ENCODE results near the gene WWTR1.

The WWTR1 gene

DNA sequence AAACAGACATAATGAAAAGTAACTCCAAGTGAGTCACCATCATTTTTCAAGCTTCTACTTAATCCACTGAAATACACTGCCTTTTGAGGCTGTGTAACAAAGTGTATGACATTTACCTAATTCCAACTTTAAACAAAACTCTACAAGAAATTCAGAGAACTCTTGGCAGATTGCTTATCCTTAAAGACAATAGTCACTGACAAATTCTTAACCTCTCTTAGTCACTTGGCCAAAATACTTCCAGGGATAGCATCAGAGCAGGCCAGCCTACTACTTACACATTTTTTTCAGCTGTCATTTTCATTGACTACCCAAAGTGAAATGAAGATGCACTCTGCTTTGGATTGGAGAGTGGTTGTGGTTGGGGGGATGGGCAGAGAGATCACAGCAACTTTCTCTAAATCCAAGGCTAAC, 3.6 kb downstream of the WWTR1 start:
- no peak for DNase-seq (ENCODE audit: low spot score)

DNA sequence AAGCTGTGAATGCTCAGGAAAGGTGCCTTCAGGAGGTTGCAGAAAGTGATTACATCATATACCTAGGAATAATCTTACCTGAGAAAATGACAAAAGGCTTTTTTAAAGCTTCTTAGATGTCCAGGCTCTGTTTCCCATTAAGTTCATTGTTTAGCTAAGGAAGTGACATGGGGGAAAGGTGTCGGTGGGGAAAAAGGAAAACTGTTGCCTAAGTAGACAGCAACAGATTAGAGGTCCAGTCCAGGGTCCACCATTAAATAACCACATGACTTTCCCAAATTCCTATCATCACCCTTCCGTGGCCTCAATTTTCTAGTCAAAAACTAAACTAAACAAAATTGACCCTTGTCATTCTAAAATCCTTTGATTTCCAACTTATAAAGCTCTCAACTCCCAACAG, 4.3 kb downstream of the WWTR1 start:
- no peak for DNase-seq (ENCODE audit: low spot score)

DNA sequence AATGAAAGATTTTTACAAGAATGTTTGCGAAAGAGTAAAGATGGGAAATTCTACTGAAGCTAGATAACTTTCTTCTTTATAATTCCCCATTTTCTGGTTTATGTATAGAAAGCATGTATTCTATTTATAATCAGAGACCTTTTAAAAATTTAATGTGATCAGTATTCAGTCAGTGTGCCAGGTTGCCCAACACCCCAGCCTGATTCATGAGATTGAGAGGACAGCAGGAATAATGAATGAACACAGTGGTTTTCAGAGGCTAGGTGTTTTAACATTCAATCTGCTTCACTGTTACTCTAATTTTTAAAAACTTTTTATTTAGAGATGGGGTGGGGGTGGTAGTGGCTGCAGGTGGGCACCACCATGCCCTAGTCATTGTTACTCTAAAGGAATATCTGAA, 4.7 kb downstream of the WWTR1 start:
- DNase-seq (ENCODE audit: low spot score), result no peak

DNA sequence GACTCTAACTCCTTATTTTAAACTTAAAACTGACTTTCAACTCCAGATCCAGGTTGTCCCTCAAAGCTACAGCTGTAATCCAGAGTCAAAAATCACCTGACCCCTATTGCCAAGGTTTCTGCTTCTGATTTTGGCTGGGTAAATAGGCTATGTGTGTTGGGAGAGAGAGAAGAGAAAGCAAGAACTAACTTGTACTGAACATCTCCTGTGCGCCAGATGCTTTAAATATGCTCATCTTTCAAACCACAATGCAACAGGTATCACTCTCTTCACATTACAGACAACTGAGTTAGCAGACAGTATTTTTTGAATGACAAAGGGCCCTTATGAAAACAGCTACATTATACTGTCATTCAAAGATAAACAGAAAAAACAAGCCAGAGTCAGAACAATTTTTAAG, 7.0 kb downstream of the WWTR1 start:
- no peak for DNase-seq (ENCODE audit: low spot score)

DNA sequence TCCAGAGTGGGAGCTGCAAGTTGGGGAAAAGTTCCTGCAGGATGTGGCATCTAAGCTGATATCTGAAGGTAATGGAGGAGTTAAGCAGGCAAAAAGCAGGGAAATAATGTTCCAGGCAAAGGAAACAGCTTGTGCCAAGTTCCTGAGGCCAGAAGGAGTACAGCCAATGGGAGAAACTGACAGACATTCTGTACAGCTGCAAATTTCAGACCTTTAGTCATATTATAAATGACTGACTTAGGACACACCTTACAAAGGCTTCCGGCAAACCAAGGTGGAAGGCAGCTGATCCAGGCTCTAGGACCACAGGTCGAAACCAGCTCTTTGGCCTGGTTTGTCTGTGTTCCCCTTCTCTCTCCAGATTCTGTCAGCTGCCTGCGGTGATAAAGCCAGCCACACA, 9.3 kb downstream of the WWTR1 start:
- no peak for DNase-seq (ENCODE audit: low spot score)

DNA sequence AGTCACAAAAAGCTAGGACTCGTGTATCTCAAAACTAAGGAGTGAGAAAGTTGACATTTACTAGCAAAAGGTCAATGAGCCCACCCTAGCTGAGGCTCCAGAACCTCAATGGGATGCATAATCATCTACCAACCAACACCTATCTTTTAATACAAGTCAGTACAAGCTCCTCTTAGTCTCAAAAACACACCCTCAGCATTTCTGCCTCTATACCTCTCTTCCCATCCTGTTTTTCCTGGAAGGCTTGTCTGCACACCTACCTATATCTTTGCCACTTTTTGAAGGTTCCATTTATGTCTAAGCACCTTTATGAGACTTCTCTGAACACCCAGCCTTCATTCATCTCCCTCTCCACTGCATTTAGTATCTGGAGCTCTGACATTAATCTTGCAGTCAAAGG, 10.0 kb downstream of the WWTR1 start:
- DNase-seq (ENCODE audit: low spot score), result no peak

DNA sequence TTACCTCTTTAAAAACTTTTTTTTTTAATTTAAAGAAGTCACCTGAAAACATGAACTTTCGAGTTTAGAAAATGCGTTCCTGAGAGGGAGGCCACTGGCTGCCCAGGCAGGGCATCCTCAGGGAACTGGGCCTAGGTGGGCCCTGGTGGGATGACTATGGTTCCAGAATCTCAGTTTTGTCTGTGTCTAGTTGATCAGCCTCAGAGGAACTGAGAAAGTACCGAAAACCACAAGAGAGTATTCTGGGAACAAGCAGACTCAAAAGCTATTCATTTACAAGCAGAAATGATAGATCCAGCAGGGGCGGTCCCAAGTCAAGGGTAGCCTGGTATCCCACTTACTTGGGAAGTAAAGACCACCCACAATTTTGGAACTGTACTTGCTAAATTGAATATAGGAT, 10.5 kb downstream of the WWTR1 start:
- DNase-seq (ENCODE audit: low spot score), result no peak

DNA sequence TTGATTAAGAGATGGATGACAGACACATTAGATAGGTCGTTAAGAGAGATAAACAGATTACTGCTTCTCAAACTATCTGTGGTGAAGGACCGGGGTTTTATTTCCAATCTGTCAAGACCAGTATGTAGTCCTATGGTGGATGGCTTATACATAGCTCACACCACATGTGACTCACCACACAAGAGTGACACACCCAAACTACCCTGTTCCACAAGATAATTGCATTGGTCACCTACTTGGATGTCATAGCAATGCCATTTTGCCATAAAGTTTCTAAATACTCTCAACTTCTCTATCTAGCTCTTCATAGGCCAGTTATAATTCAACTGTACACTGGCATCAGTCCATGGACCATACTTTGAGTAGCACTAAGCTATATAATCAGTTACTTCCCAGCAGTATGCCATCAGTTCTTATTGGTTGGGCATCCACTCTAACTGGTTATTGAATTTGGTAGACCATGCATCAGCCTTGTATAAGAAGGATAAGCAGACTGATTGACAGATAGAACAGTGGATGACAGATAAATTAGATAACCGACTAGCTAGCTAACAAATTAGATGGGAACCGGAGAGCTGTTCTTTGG, 11.6 kb downstream of the WWTR1 start:
- no peak for DNase-seq (ENCODE audit: low spot score)

DNA sequence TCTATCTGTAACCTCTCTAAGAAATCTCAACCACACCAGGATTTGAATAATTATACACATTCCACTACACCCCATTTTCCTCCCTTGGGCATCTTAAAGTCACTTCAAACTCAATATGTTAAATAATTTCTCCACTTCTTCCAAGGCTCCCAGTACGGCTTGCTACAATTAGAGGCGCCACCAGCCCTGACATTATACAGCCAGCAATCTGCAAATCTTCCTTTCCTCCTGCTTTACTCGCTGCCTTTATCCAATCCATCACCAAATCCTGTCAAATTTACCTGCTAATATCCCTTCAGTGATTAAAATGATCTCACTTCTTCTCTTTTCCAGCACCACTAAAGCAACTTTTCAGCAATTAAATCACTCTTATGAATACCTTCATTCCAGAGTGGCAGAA, 13.9 kb downstream of the WWTR1 start:
- DNase-seq (ENCODE audit: low spot score), result no peak

DNA sequence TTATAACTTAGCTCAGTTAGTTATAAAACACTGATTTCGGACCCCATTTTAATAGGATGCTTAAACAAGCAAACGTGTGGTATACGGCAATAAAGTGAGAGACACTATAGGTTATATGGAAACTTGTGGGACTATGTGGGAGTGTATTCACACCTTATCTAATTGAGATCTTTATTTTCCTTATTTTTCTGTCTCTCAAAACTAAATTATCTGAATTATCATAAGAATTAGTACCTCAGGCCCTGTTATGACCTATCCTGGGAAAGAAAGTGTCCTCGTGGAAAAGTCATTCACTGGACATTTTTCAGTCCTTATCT, 14.4 kb downstream of the WWTR1 start:
- DNase-seq (ENCODE audit: low spot score), result no peak

DNA sequence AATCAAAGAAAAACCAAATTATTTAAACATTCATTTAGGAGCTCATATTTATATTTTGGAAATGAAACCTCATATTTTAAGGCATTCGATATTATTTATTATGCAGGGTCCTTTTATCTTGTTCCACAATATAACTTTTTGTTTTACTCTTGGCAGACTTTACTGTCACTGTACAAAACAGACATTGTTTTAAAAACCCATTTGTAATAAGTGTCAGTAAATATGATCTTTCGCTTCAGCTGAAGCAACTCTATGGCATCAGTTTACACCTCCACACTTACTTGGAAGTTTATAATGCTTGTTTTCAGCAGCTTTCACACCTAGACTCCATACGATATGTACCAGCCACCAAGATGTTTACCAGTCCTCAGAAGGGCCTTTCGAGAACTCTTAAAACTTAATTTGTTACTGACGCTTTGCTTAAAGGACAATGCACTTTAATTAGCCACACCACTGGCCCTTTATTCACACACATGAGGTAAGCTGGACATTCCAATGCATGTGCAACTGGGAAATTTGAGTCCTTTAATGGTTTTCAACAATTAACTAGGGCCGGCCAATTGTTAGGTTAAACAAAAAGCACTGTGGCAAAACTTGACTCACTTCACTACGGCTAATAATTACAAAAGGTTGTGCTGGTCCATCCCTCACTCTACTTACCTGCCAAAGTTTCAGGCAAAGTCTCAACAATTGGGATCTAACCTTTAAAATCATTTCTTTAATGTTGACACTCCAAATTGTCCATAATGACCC, 16.7 kb downstream of the WWTR1 start:
- DNase-seq (ENCODE audit: low spot score), result no peak

DNA sequence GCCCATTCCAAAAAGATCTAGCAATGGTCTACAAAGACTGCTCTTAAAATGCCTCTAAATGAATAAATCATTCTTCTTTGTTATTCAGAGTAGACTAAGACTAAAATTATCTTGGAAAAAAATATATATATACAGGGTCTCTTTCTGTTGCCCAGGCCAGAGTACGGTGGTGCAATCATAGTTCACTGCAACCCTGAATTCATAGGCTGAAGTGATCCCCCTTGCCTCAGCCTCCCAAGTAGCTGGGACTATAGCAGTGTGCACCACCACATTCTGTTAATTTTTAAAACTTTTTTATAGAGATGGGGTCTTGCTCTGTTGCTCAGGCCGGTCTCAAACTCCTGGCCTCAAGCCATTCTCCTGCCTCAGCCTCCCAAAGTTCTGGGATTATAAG, 18.7 kb downstream of the WWTR1 start:
- DNase-seq (ENCODE audit: low spot score), result no peak

DNA sequence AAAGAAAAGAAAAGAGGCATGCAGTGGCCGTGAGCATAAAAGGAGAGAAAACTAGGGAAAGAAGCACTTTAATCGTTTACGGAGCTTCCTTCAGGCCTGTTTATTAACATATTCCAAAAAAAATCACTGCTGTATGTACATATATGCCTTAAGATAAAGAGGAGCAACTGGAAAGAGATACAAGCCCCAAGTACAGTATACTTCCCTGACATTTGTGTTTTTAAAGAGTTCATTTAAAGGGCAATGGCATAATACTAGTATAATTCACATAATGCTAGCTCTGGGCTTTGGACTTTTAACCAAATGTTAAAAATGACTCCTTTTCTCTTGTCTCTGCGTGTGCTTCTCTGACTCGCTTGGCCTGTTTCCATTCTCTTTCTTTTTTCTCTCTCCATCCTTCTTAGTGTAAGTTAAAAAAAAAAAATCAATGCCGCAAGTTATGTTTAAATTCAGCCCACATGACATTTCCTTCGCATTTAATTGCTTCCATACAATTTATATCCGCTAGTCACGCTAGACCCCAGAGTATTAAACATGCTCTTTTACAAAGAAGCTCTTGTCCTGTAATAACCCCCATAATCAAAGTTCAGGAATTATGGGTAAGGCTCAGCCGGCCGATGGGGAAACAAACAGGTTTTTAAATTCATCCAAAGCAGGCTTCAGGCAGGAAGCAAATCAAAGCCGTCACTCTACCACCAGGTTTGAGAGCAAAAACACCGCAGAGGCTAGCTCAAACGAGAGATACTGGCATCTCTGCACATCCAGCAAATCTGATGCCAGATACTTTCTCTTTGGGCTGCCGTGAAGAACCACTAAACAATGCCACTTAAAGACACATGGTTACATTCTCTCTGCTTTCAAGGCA, 19.4 kb downstream of the WWTR1 start:
- no peak for DNase-seq (ENCODE audit: low spot score)

DNA sequence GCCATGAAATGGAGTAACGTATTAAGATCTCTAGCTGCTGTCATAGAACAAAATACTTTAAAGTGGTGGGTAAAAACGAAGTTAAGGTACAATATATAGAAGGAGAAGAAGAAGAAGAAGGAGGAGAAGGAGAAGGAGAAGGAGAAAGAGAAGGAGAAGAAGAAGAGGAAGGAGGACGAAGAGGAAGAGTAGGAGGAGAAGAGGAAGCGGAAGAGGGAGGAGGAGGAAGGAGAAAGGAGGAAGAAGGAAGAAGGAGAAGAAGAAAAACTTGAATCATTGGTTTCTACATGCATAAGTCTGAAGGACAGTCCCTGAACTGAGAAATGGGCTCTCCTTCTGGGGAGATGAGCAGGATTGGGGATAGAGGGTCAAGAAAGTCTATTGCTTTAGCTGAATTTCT, 22.4 kb downstream of the WWTR1 start:
- no peak for DNase-seq (ENCODE audit: low spot score)

DNA sequence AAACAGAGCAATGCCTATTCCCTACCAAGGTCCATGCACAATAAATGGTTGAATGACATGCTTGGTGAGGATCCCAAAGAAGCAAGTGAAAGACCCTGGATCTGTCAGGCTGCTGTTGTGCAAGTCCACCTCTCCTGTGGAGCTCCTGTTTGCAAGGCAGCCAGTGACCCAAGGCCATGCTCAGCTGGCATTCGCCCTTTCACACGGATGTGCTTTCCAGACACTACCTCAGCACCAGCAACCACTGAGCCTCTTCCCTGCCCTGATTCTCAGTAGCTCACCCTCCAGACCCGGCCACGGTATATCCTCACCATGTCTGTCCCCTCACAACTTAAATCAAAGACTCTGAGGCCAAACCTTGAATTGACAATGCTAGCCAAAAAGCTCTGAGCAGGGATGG, 23.3 kb downstream of the WWTR1 start:
- no peak for DNase-seq (ENCODE audit: low spot score)

DNA sequence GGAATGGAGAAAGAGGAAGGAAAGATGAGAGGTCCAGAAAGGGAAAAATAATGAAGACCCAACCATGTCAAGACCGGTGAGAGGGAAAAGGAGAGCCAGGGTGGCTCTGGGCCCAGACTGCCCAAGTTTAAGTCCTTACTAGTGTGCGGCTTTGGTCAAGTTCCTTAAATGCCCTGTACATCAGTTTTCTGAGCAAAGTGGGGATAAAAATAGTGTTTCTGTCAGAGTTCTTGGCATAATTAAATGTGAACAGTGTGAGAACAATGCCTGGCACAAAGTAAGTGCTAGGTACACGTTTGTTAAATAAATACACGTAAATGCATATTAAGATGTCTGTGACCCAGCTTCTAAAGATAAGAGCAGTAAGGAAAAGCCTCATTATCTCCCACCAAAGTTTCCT, 23.8 kb downstream of the WWTR1 start:
- no peak for DNase-seq (ENCODE audit: low spot score)

DNA sequence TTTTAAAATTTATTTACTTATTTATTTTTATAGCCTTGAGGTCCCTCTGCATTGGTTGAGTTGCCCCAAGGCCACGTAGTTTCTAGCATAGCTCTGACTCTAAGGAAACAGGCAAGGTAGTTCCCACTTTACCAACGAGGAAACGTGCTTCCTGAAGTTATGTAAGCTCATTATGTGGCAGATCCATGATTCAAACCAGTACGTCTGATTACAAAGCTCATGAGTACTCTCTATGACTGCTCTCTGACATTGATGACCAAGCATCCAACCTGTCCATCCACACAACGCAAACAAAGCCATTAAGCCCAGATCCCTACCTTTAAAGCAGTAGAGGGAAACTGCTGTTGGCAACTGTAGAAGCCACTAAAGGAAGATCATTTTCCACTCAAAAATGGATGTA, 25.6 kb downstream of the WWTR1 start:
- DNase-seq (ENCODE audit: low spot score), result no peak

DNA sequence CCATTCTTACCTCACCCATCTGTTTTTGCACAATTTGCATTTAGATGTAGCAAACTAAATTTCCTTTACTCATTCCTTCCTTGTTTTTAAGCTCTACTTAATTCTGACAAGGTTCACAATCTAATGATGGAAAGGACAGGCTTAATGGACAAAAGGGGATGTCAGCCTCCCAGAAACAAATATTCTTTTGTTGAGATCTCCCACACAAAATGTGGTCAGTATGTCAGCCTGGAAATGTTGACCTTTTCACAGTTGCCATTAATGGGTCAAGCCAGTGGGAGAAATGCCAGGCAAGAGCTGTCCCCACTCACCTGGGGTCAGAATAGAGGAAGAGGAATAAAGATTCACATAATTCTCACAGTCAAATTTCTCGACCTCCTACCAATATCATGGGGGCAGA, 27.0 kb downstream of the WWTR1 start:
- no peak for DNase-seq (ENCODE audit: low spot score)

DNA sequence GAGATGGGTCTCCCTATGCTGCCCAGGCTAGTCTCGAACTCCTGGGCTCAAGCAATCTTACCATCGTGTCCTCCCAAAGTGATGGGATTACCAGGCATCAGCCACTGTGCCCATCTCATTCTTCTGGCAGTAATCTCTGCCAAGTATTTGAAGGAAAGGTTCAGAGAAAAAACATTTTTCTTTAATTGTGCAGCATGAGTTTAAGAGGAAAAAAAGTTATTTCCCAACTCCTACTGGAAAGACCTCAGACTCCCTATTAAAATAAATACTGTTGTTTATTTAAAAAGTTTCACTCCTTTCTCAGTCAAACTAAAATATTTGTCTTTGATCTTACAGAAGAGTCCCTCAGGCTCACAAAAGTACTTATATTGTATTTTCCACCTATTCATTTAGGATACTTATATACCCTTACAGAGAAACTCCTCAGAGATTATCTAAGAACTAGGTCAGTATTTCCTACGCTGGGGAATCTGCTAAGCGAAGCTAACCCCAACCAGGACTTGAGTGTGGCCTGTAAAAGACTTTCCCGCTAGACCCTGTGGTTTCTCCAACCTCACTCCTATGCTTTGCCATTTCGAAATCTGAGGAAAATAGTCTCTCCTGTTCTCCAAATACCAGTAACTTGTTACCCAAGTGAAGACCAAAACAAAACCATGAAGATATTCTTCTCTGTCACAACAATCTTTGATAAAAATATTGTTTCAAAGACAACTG, 28.7 kb downstream of the WWTR1 start:
- no peak for DNase-seq (ENCODE audit: low spot score)

DNA sequence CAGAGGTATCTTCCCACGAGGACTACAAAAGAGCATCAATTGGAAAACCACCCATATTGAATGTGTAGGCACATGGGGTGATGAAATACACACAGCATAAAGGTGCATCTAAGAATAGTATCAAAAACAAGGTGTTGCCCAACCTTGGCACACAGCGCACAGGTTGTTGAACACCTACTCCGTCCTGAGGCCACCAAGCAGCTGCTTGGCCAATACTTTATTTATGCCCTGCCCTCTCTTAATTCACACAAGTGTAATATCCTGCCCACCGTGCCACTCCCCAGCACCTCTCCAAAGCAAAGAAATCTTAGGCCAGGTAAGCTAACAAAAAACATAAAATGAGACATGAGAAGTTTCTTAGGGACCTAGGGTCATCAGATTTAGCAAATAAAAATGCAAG, 31.2 kb downstream of the WWTR1 start:
- DNase-seq (ENCODE audit: low spot score), result no peak

DNA sequence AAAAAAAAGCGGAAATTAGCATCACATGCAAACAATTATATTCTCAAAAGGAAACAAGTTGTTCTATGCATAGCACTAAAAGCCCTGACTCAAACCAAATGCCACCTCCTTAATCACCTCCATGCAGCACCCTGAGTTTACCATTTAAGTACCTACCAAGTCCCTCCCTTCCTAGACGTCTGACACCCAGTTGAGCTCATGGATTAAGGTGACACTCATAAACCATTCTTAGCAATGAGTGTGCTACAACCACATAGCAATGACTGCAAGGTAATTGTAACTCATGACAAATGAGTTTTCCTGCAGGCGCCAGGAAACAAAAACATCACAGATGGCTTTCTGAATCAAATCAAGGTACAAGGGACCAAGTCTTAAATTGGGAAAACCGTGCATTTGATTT, 32.0 kb downstream of the WWTR1 start:
- DNase-seq (ENCODE audit: low spot score), result no peak

DNA sequence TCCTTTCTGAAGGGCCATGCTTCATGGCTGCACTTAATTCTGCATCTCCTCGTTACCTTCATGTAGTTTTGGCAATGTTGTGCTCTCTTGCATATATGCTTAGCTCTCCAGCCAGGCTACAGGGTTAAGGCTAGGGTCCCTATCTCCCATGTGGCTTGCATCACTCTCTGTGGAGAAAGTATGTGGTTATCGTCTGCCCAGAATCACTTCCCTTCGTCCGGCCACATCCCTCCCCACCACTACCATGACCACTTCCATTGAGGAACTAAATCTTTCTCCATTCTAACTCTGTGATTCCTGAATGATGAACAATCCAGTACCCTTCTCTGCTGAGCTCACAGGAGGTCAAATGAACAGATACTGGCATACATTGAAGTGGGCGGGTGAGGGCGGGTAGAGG, 34.0 kb downstream of the WWTR1 start:
- DNase-seq (ENCODE audit: low spot score), result no peak

Data from D341Med (cell line).